B cell (primary cell): ENCODE measurements around the gene EXOC6. TPM values are rescaled to one million over a fixed set of nuclear protein-coding genes. Genes with fewer than 3 reads are reported as not detected.

ENCODE experiments used
- ATAC-seq: fragments of 200-7000 bp; cut with Tn5 transposase; one replicate; pipeline ENCODE4 v1.10.0; 2021; ENCODE audit warnings: low read depth, mild to moderate bottlenecking, moderate number of reproducible peaks, moderate library complexity
- CTCF ChIA-PET: fragments of 350-600 bp; sonication (Branson Sonifier 250); formaldehyde crosslinking; loops from one replicate; lab custom pipeline; 2021; ENCODE audit warnings: antibody characterized with exemption, inconsistent platforms; lab: Charles Lee
- POLR2A ChIA-PET: fragments of 350-600 bp; sonication (Branson Sonifier 250); formaldehyde crosslinking; loops from one replicate; lab custom pipeline; 2021; ENCODE audit warnings: antibody characterized with exemption; lab: Charles Lee
- DNase-seq: peaks from one replicate; pipeline ENCODE4 v3.0.0; 2013
- H2AFZ ChIP-seq: 2 replicates; pipeline ENCODE4 v1.6.1; 2012; ENCODE audit warnings: mild to moderate bottlenecking, low read depth, low read length; ENCODE audit not compliant: insufficient read depth, poor library complexity, severe bottlenecking
- H3K27ac ChIP-seq, 2 donors: 1 replicate in 1 of 2; 2 replicates in 1 of 2; pipeline ENCODE4 v1.5.1; 2012 to 2013; ENCODE audit warnings: low read length in 2 of 2, mild to moderate bottlenecking in 2 of 2, moderate library complexity in 1 of 2
- H3K27me3 ChIP-seq, 4 experiments: fragments of 200-600 bp in 1 of 4; sonication (generic) in 1 of 4; replicated peaks in 1 of 4; 1 replicate in 2 of 4; 2 replicates in 2 of 4; pipeline versions ENCODE4 v1.6.1 to v1.7.0; 2013 to 2016; ENCODE audit warnings: low read length in 3 of 4, mild to moderate bottlenecking in 2 of 4, mixed read lengths in 1 of 4, moderate library complexity in 1 of 4; ENCODE audit not compliant: insufficient read depth in 4 of 4, control insufficient read depth in 3 of 4; ENCODE audit errors: control extremely low read depth in 1 of 4
- H3K36me3 ChIP-seq, 2 experiments: replicated peaks in 1 of 2; 1 replicate in 1 of 2; 2 replicates in 1 of 2; pipeline versions ENCODE4 v1.6.1 to v1.7.1; 2013; ENCODE audit warnings: low read length in 1 of 2; ENCODE audit not compliant: insufficient read depth in 2 of 2, control insufficient read depth in 1 of 2; ENCODE audit errors: control extremely low read depth in 1 of 2, extremely low read depth in 1 of 2
- H3K4me1 ChIP-seq, 2 donors: fragments of 200-600 bp in 1 of 2; sonication (generic) in 1 of 2; 1 replicate in 1 of 2; 2 replicates in 1 of 2; pipeline versions ENCODE4 v1.5.1 to v1.6.1; 2013 to 2017; ENCODE audit warnings: low read length in 2 of 2; ENCODE audit not compliant: control insufficient read depth in 2 of 2, insufficient read depth in 2 of 2
- H3K4me2 ChIP-seq: replicated peaks from 2 replicates; pipeline ENCODE3; 2012; ENCODE audit warnings: mild to moderate bottlenecking, low read depth, low read length; ENCODE audit not compliant: poor library complexity, severe bottlenecking
- H3K4me3 ChIP-seq, 5 experiments: fragments of 200-600 bp in 1 of 5; sonication (generic) in 1 of 5; 1 replicate in 3 of 5; 2 replicates in 2 of 5; pipeline versions ENCODE4 v1.5.1 to v1.7.0; 2011 to 2016; ENCODE audit warnings: low read length in 4 of 5, mild to moderate bottlenecking in 4 of 5, low read depth in 2 of 5, control low read depth in 1 of 5, moderate library complexity in 1 of 5; ENCODE audit not compliant: insufficient read depth in 1 of 5; ENCODE audit errors: control extremely low read depth in 1 of 5, extremely low read depth in 1 of 5
- H3K79me2 ChIP-seq: fragments of 200-600 bp; sonication (generic); one replicate; pipeline ENCODE4 v1.6.0; 2016; ENCODE audit warnings: low read length; ENCODE audit not compliant: control insufficient read depth, insufficient read depth
- H3K9ac ChIP-seq: fragments of 200-600 bp; sonication (generic); 2 replicates; pipeline ENCODE4 v1.6.1; 2017; ENCODE audit warnings: mild to moderate bottlenecking, low read length, moderate library complexity
- H3K9me3 ChIP-seq, 3 donors: one replicate each; pipeline versions ENCODE4 v1.6.1 to v1.7.1; 2013; ENCODE audit warnings: low read length in 2 of 3; ENCODE audit not compliant: control insufficient read depth in 2 of 3, insufficient read depth in 1 of 3; ENCODE audit errors: control extremely low read depth in 1 of 3
- H4K20me1 ChIP-seq: 2 replicates; pipeline ENCODE4 v1.6.0; 2012; ENCODE audit warnings: mild to moderate bottlenecking, low read length; ENCODE audit not compliant: insufficient read depth, control insufficient read depth, poor library complexity, severe bottlenecking
- H3K27ac Mint-ChIP-seq: one replicate; pipeline ENCODE4 v1.8.0; 2021; ENCODE audit warnings: mixed read lengths
- H3K27me3 Mint-ChIP-seq: one replicate; pipeline ENCODE4 v1.8.0; 2021; ENCODE audit warnings: mixed read lengths
- H3K4me1 Mint-ChIP-seq: one replicate; pipeline ENCODE4 v1.8.0; 2021; ENCODE audit warnings: mixed read lengths
- H3K4me3 Mint-ChIP-seq: one replicate; pipeline ENCODE4 v1.8.0; 2021; ENCODE audit warnings: mixed read lengths
- H3K9me3 Mint-ChIP-seq: one replicate; pipeline ENCODE4 v1.8.0; 2022; ENCODE audit warnings: mixed read lengths; ENCODE audit not compliant: insufficient read depth
- CTCF ChIP-seq: fragments of 200-600 bp; IDR thresholded peaks from one replicate; pipeline ENCODE4 v1.8.0; 2022; ENCODE audit warnings: antibody characterized with exemption, mild to moderate bottlenecking
- EZH2 ChIP-seq: IDR thresholded peaks from 2 replicates; pipeline ENCODE4 v1.6.1; 2012; ENCODE audit warnings: borderline replicate concordance, low read depth, mild to moderate bottlenecking, moderate library complexity, low read length; ENCODE audit not compliant: insufficient read depth, poor library complexity, severe bottlenecking
- WGBS: methylation state at CpG from one replicate; pipeline ENCODE4 v1.1.5; 2013; ENCODE audit warnings: missing lambda C conversion rate; ENCODE audit not compliant: insufficient coverage; 5-methylcytosine and 5-hydroxymethylcytosine counted together
- intact Hi-C: fragments of 100-400 bp; cut with micrococcal nuclease; formaldehyde crosslinking; loops from one replicate; pipeline ENCODE4 v1.10.0; 2022
- polyA plus RNA-seq: library from polyadenylated mRNA; depleted of rRNA; stranded (reverse); fragments of >200 nt; gene quantifications from 2 replicates; pipeline ENCODE4 v1.2.3, GENCODE V29; 2012
- total RNA-seq, 2 donors: library from RNA; stranded (reverse); fragments of 120-200 nt in 1 of 2; gene quantifications; 1 replicate in 1 of 2; 2 replicates in 1 of 2; pipeline versions ENCODE4 v1.2.3 to v1.2.4, GENCODE V29; 2013 to 2022

The EXOC6 gene
- total and polyA plus RNA-seq, 2 donors (not counting 1 experiment from before 2014, with no cell fraction given), result 7.9 to 22.6 TPM

DNA sequence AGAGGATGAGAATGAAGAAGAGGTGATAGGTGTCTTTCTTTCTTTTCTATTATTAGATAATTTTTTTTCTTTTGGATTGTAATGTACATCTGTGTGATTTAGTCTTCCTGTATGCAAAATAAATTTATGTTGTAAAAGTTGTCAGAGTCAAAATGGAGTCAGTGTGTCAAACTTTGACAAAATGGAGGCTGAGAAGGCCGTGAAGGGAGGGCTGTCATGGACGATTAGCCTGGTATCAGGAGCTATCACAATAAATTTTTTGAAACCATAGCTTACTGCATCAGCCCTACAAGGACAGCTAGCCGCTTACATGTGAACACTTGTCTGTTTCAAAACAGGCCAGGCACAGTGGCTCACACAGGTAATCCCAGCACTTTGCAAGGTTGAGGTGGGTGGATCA, 67.6 kb downstream of the EXOC6 start:
- Histone ChIP-seq H3K36me3 (peaks cover 6 to 13% of the 10 kb centered on the region in 2 experiments), H3K4me1 (no peaks in the 10 kb centered on the region), H3K27ac (no peak overlapping the region), H3K4me3 (no peak overlapping the region), H3K79me2 (no peaks in the 10 kb centered on the region), H3K4me2 (no peak overlapping the region), H3K9ac (no peak overlapping the region), H4K20me1 (no peaks in the 10 kb centered on the region), H3K27me3 (no peaks in the 10 kb centered on the region), H3K9me3 (peaks cover 0 to 7% (median 1%) of the 10 kb centered on the region in 3 donors), H2AFZ (no peak overlapping the region)
- intact Hi-C loops, result loop anchor here (10.0 kb wide), 1 partner anchor 439 kb away; no protein-coding TSS in a partner anchor
- H3K27me3 Mint-ChIP-seq, result no peaks in the 10 kb centered on the region
- WGBS, result 100% methylated on average over 1 of the region's 3 CpGs
- ATAC-seq, result no peak
- no peak overlapping the region for H3K27ac Mint-ChIP-seq
- CTCF ChIA-PET, result interaction anchor here (1.1 to 2.3 kb wide), 4 partner anchors 11 to 67 kb away, joined by 3 to 7 read pairs (median 4); partner anchors contain the start of gene EXOC6
- H3K4me1 Mint-ChIP-seq, result no peaks in the 10 kb centered on the region
- no peak for DNase-seq
- peaks cover under 1% of the 10 kb centered on the region for H3K9me3 Mint-ChIP-seq
- H3K4me3 Mint-ChIP-seq, result no peak overlapping the region
- POLR2A ChIA-PET, result no interaction called here
- TF ChIP-seq EZH2 (no peak), CTCF (no peak)

DNA sequence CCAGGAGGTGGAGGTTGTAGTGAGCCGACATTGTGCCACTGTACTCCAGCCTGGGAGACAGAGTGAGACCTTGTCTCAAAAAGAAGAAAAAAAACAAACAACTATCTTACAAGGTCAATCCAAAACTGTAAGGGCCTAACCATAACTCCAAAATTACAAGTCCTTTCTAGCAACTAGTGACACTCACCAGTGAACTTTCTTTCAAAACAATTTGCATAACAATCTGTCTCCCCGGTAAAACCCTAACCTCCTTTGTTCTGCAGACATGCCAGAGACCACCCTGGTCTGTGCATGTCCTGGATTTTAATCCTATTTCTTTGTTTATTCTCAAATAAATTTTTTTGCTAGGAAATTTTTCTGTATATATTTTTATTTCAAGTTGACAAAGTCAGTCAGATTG, 68.1 kb downstream of the EXOC6 start:
- Histone ChIP-seq H3K4me3 (no peak overlapping the region), H3K4me2 (no peak overlapping the region), H3K27me3 (no peaks in the 10 kb centered on the region), H3K79me2 (no peaks in the 10 kb centered on the region), H3K36me3 (peaks cover 6 to 10% of the 10 kb centered on the region in 2 experiments), H3K4me1 (no peaks in the 10 kb centered on the region), H2AFZ (no peak overlapping the region), H3K9me3 (peaks cover 1 to 8% (median 4%) of the 10 kb centered on the region in 3 donors), H4K20me1 (no peaks in the 10 kb centered on the region), H3K9ac (no peak overlapping the region), H3K27ac (no peak overlapping the region)
- ChIA-PET CTCF (interaction anchor here (0.7 to 2.3 kb wide), 2 partner anchors 15 to 32 kb away, joined by 3 to 7 read pairs; no protein-coding TSS in a partner anchor), POLR2A (no interaction called here)
- peaks cover 2% of the 10 kb centered on the region for H3K9me3 Mint-ChIP-seq
- H3K4me1 Mint-ChIP-seq, result no peaks in the 10 kb centered on the region
- DNase-seq (no peak), ATAC-seq (no peak)
- 40% methylated on average over 1 of the region's 2 CpGs for WGBS
- intact Hi-C loops, result loop anchor here (10.0 kb wide), 1 partner anchor 438 kb away; no protein-coding TSS in a partner anchor
- no peaks in the 10 kb centered on the region for H3K27me3 Mint-ChIP-seq
- TF ChIP-seq EZH2, result no peak
- TF ChIP-seq CTCF, result no peak
- H3K27ac Mint-ChIP-seq, result no peak overlapping the region
- H3K4me3 Mint-ChIP-seq, result no peak overlapping the region
